ENCODE results near the gene LAMA3.
"Not testable (repeated sequence)": the region's sequence is repeated elsewhere in the genome, so short reads cannot be mapped to it uniquely, and the experiment has no call there.

GRCh38 chr18:23733265-23733664, 44.0 kb downstream of the LAMA3 start:
- not testable (repeated sequence) for TF ChIP-seq POLR2A (IDR thresholded peaks at IDR 0.05; ENCODE audit: low read depth, low read length); USF1 (IDR thresholded peaks at IDR 0.05; ENCODE audit: borderline replicate concordance, extremely low read length, insufficient read depth, low read depth, low read length); CTCF (IDR thresholded peaks at IDR 0.05 in 2 of 3, conservative IDR thresholded peaks at IDR 0.05 in 1 of 3; ENCODE audit: control insufficient read depth in 2 of 3, extremely low read depth in 1 of 3, insufficient read depth in 1 of 3, low read depth in 3 of 3, low read length in 3 of 3); PAX8 (IDR thresholded peaks at IDR 0.05); SMARCA5 (IDR thresholded peaks at IDR 0.05); CBFB (IDR thresholded peaks at IDR 0.05; ENCODE audit: low read depth); NR2F1 (conservative IDR thresholded peaks at IDR 0.05); PBX3 (IDR thresholded peaks at IDR 0.05; ENCODE audit: insufficient replicate concordance, low read depth, low read length); TAF1 (IDR thresholded peaks at IDR 0.05; ENCODE audit: borderline replicate concordance, low read depth, low read length); DPF2 (IDR thresholded peaks at IDR 0.05); ZBTB40 (IDR thresholded peaks at IDR 0.05; ENCODE audit: borderline replicate concordance)

Measured in GM12878 (cell line).